ENCODE results near the gene POLR1E. TPM values are rescaled to one million over a fixed set of nuclear protein-coding genes. Genes with fewer than 3 reads are reported as not detected.
"Not testable (repeated sequence)": the region's sequence is repeated elsewhere in the genome, so short reads cannot be mapped to it uniquely, and the experiment has no call there.

POLR1E gene
- polyA plus RNA-seq, 2 donors, result 8.1 to 15.2 TPM

DNA sequence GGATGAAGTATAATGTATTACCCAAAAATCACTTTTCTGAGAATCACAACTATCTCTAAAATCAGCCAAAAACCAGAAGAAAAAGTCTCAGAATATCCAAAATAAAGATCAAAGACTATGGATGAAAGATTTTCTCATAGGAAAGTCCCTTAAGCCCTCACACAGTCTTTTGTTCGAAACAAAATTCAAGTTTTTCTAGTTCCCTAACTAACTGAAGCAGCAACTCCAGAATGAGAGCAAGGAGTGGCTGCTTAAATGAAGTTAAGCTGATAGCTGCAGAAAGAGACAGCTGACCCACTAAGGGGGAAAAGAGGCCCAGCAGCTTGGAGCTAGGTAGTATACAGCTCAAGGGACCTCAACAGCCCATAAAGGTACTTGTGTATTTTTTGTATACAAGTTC lies 28.9 kb upstream of the POLR1E start:
- 38 to 51% methylated on average over 1 of the region's 1 CpG for WGBS, 2 donors
- H3K9me3 ChIP-seq (ENCODE audit: control insufficient read depth in 2 of 2, insufficient read depth in 1 of 2, low read depth in 1 of 2, low read length in 1 of 2), result no peaks in the 10 kb centered on the region
- no peaks in the 10 kb centered on the region for H3K27me3 ChIP-seq (ENCODE audit: control insufficient read depth in 1 of 2, insufficient read depth in 2 of 2, low read length in 2 of 2)
- no peak overlapping the region for H3K4me3 ChIP-seq (ENCODE audit: low read depth in 1 of 2, low read length in 2 of 2)
- peaks cover 0 to 11% of the 10 kb centered on the region in 2 donors for H3K4me1 ChIP-seq (ENCODE audit: control insufficient read depth in 2 of 2, insufficient read depth in 2 of 2, low read length in 1 of 2)
- peak overlapping the region; percentile 77 to 92 for H3K27ac ChIP-seq (ENCODE audit: low read depth in 2 of 2, low read length in 1 of 2)
- no peaks in the 10 kb centered on the region for H3K36me3 ChIP-seq (ENCODE audit: control insufficient read depth in 2 of 2, insufficient read depth in 2 of 2, low read length in 1 of 2)

GRCh38 chr9:37464006-37464405 lies 21.7 kb upstream of the POLR1E start:
- WGBS, 2 donors, result 24 to 28% methylated on average over 3 of the region's 3 CpGs
- Histone ChIP-seq H3K4me1 (ENCODE audit: control insufficient read depth in 2 of 2, insufficient read depth in 2 of 2, low read length in 1 of 2) (peaks cover 2% of the 10 kb centered on the region in 2 donors), H3K27me3 (ENCODE audit: control insufficient read depth in 1 of 2, insufficient read depth in 2 of 2, low read length in 2 of 2) (no peaks in the 10 kb centered on the region), H3K27ac (ENCODE audit: low read depth in 2 of 2, low read length in 1 of 2) (peak overlapping the region; percentile 50 to 64), H3K4me3 (ENCODE audit: low read depth in 1 of 2, low read length in 2 of 2) (peak overlapping the region; percentile 22 to 82), H3K9me3 (ENCODE audit: control insufficient read depth in 2 of 2, insufficient read depth in 1 of 2, low read depth in 1 of 2, low read length in 1 of 2) (no peaks in the 10 kb centered on the region), H3K36me3 (ENCODE audit: control insufficient read depth in 2 of 2, insufficient read depth in 2 of 2, low read length in 1 of 2) (peaks cover 0 to 2% of the 10 kb centered on the region in 2 donors)

- H3K4me1 ChIP-seq (ENCODE audit: control insufficient read depth in 2 of 2, insufficient read depth in 2 of 2, low read length in 1 of 2), result peaks cover 2% of the 10 kb centered on the region in 2 donors
- peaks cover 0 to 2% of the 10 kb centered on the region in 2 donors for H3K36me3 ChIP-seq (ENCODE audit: control insufficient read depth in 2 of 2, insufficient read depth in 2 of 2, low read length in 1 of 2)
- no peaks in the 10 kb centered on the region for H3K9me3 ChIP-seq (ENCODE audit: control insufficient read depth in 2 of 2, insufficient read depth in 1 of 2, low read depth in 1 of 2, low read length in 1 of 2)
- peak overlapping the region; percentile 97 to 100 for H3K27ac ChIP-seq (ENCODE audit: low read depth in 2 of 2, low read length in 1 of 2)
- no peaks in the 10 kb centered on the region for H3K27me3 ChIP-seq (ENCODE audit: control insufficient read depth in 1 of 2, insufficient read depth in 2 of 2, low read length in 2 of 2)
- 0% methylated on average over 42 to 47 of the region's 47 CpGs for WGBS, 2 donors
- peak overlapping the region; percentile 82 to 89 for H3K4me3 ChIP-seq (ENCODE audit: low read depth in 1 of 2, low read length in 2 of 2)
Observed at GRCh38 chr9:37464426-37465248, 21.1 kb upstream of the POLR1E start.

- Histone ChIP-seq H3K4me3 (ENCODE audit: low read depth in 1 of 2, low read length in 2 of 2) (peak within 1 kb of the TSS; percentile 82 to 89), H3K9me3 (ENCODE audit: control insufficient read depth in 2 of 2, insufficient read depth in 1 of 2, low read depth in 1 of 2, low read length in 1 of 2) (no peaks in the 10 kb centered on the region), H3K4me1 (ENCODE audit: control insufficient read depth in 2 of 2, insufficient read depth in 2 of 2, low read length in 1 of 2) (peaks cover 2% of the 10 kb centered on the region in 2 donors), H3K36me3 (ENCODE audit: control insufficient read depth in 2 of 2, insufficient read depth in 2 of 2, low read length in 1 of 2) (peaks cover 0 to 2% of the 10 kb centered on the region in 2 donors), H3K27ac (ENCODE audit: low read depth in 2 of 2, low read length in 1 of 2) (peak within 1 kb of the TSS; percentile 97 to 100), H3K27me3 (ENCODE audit: control insufficient read depth in 1 of 2, insufficient read depth in 2 of 2, low read length in 2 of 2) (no peaks in the 10 kb centered on the region)
- 0% methylated on average over 51 to 52 of the region's 52 CpGs for WGBS, 2 donors
Observed at GRCh38 chr9:37465249-37466036, 20.3 kb upstream of the POLR1E start, which contains the start of gene ZBTB5. TSS of gene ZBTB5 (minus strand) at chr9:37465450. CDS start at chr9:37442551, 22,899 bp downstream.

DNA sequence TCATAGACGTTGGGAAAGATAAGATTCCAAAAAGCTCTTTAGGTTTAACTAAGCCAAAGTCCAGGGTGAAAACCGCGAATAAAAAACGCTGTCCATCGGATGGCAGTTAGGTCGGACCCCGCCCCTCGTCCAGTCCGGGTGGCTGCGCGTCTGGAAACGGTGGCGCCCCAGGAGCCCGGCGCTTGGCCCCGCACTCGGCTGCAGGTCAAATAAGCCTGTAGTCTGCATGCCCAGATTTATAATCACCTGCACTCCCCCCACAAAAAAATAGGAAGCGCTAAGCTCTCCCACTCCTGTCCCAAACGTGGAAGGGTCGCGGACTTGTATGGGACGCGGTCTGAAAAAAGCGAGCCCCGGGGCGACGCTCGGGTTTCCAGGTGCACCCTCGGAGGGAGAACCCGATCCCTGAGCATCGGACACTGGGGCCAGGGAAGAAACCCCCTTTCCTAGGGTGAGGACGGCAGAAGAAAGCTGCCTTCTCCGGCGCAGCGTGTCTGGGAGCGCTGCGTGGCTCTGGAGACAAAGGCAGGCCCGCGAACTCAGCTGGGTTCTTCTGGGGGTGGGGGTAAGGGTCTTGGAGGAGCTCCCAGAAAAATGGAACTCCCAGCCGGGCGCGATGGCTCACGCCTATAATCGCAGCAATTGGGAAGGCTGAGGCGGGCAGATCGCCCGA lies 19.6 kb upstream of the POLR1E start:
- Histone ChIP-seq H3K36me3 (ENCODE audit: control insufficient read depth in 2 of 2, insufficient read depth in 2 of 2, low read length in 1 of 2) (peaks cover 0 to 2% of the 10 kb centered on the region in 2 donors), H3K27ac (ENCODE audit: low read depth in 2 of 2, low read length in 1 of 2) (peak overlapping the region; percentile 97 to 100), H3K27me3 (ENCODE audit: control insufficient read depth in 1 of 2, insufficient read depth in 2 of 2, low read length in 2 of 2) (no peaks in the 10 kb centered on the region), H3K4me3 (ENCODE audit: low read depth in 1 of 2, low read length in 2 of 2) (peak overlapping the region; percentile 67 to 89), H3K9me3 (ENCODE audit: control insufficient read depth in 2 of 2, insufficient read depth in 1 of 2, low read depth in 1 of 2, low read length in 1 of 2) (no peaks in the 10 kb centered on the region), H3K4me1 (ENCODE audit: control insufficient read depth in 2 of 2, insufficient read depth in 2 of 2, low read length in 1 of 2) (peaks cover 2% of the 10 kb centered on the region in 2 donors)
- WGBS, 2 donors, result 0 to 1% methylated on average over 47 of the region's 47 CpGs

DNA sequence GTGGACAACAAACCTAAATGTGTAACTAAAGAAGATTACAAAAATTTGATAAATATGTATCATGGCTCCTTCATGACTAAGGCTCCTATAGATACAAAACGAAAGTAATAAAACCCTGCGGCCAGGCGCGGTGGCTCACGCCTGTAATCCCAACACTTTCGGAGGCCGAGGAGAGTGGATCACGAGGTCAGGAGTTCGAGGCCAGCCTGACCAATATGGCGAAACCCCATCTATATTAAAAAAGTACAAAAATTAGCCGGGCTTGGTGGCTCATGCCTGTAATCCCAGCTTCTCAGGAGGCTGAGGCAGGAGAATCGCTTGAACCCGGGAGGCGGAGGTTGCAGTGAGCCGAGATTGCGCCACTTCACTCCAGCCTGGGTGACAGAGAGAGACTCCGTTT lies 18.2 kb upstream of the POLR1E start:
- not testable (repeated sequence) for H3K4me1 ChIP-seq (ENCODE audit: control insufficient read depth in 2 of 2, insufficient read depth in 2 of 2, low read length in 1 of 2); H3K27me3 ChIP-seq (ENCODE audit: control insufficient read depth in 1 of 2, insufficient read depth in 2 of 2, low read length in 2 of 2)
- WGBS, 2 donors, result 89 to 96% methylated on average over 17 of the region's 17 CpGs

GRCh38 chr9:37468620-37469019 lies 17.1 kb upstream of the POLR1E start:
- peaks cover 0 to 3% of the 10 kb centered on the region in 2 donors for H3K4me1 ChIP-seq (ENCODE audit: control insufficient read depth in 2 of 2, insufficient read depth in 2 of 2, low read length in 1 of 2)
- H3K27ac ChIP-seq (ENCODE audit: low read depth in 2 of 2, low read length in 1 of 2), result no peak overlapping the region
- no peaks in the 10 kb centered on the region for H3K27me3 ChIP-seq (ENCODE audit: control insufficient read depth in 1 of 2, insufficient read depth in 2 of 2, low read length in 2 of 2)
- H3K4me3 ChIP-seq (ENCODE audit: low read depth in 1 of 2, low read length in 2 of 2), result no peak overlapping the region
- no peaks in the 10 kb centered on the region for H3K36me3 ChIP-seq (ENCODE audit: control insufficient read depth in 2 of 2, insufficient read depth in 2 of 2, low read length in 1 of 2)
- no peaks in the 10 kb centered on the region for H3K9me3 ChIP-seq (ENCODE audit: control insufficient read depth in 2 of 2, insufficient read depth in 1 of 2, low read depth in 1 of 2, low read length in 1 of 2)
- 78 to 83% methylated on average over 5 to 6 of the region's 6 CpGs for WGBS, 2 donors

More for the DNA sequence above, 18.2 kb upstream of the POLR1E start:
- H3K4me3 ChIP-seq (ENCODE audit: low read depth in 1 of 2, low read length in 2 of 2); H3K9me3 ChIP-seq (ENCODE audit: control insufficient read depth in 2 of 2, insufficient read depth in 1 of 2, low read depth in 1 of 2, low read length in 1 of 2); H3K27ac ChIP-seq (ENCODE audit: low read depth in 2 of 2, low read length in 1 of 2); H3K36me3 ChIP-seq (ENCODE audit: control insufficient read depth in 2 of 2, insufficient read depth in 2 of 2, low read length in 1 of 2): not testable (repeated sequence)

DNA sequence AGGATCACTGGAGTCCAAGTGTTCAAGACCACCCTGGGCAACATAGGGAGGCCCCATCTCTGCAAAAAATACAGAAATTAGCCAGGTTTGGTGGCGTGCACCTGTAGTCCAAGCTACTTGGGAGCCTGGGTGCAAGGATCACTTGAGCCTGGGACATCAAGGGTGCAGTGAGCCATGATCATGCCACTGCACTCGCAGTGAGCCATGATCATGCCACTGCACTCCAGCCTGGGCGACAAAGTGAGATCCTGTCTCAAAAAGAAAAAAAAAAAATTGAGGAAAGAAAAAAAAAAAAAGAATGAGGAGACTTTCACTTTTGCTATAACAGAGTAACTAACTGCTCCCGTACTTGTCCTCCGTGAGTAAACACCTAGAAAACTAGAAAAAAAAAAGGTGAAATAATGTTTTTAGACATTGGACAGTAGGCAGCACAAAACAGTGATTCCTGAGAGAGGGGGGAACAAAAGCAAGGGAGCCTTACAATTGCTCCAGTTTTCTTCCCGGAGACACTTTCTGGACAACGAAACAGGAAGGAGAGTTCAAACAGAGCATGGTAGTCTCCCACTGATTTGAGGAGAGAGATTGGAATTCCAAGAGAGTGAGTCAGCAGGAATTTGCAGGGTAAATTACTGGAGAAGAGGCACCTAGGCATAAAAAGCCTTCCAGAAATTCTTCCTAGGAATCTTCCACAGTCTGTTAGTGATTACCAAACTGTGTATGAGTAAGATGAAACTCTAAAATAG lies 13.6 kb upstream of the POLR1E start:
- Histone ChIP-seq H3K27me3 (ENCODE audit: control insufficient read depth in 1 of 2, insufficient read depth in 2 of 2, low read length in 2 of 2) (no peaks in the 10 kb centered on the region), H3K4me1 (ENCODE audit: control insufficient read depth in 2 of 2, insufficient read depth in 2 of 2, low read length in 1 of 2) (peaks cover 0 to 3% of the 10 kb centered on the region in 2 donors), H3K9me3 (ENCODE audit: control insufficient read depth in 2 of 2, insufficient read depth in 1 of 2, low read depth in 1 of 2, low read length in 1 of 2) (no peaks in the 10 kb centered on the region), H3K27ac (ENCODE audit: low read depth in 2 of 2, low read length in 1 of 2) (peak overlapping the region; percentile 76 to 89), H3K4me3 (ENCODE audit: low read depth in 1 of 2, low read length in 2 of 2) (peak overlapping the region in 1 of 2 donors; percentile 24), H3K36me3 (ENCODE audit: control insufficient read depth in 2 of 2, insufficient read depth in 2 of 2, low read length in 1 of 2) (no peaks in the 10 kb centered on the region)
- WGBS, 2 donors, result 17 to 20% methylated on average over 7 of the region's 7 CpGs

DNA sequence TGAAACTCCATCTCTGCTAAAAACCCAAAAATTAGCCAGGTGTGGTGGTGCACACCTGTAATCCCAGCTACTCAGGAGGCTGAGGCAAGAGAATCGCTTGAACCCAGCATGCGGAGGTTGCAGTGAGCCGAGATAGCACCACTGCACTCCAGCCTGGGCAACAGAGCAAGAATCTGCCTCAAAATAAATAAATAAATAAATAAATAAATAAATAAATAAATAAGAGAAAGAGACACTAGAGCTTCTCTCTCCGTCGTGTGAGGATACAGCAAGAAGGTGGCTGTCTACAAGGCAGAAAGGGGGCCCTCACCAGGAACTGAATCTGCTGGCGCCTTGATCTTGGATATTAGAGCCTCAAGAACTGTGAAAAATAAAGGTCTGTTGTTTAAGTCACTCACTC lies 11.8 kb upstream of the POLR1E start:
- H3K4me3 ChIP-seq (ENCODE audit: low read depth in 1 of 2, low read length in 2 of 2); H3K36me3 ChIP-seq (ENCODE audit: control insufficient read depth in 2 of 2, insufficient read depth in 2 of 2, low read length in 1 of 2): not testable (repeated sequence)

More for the DNA sequence above, 11.8 kb upstream of the POLR1E start:
- not testable (repeated sequence) for H3K9me3 ChIP-seq (ENCODE audit: control insufficient read depth in 2 of 2, insufficient read depth in 1 of 2, low read depth in 1 of 2, low read length in 1 of 2); H3K4me1 ChIP-seq (ENCODE audit: control insufficient read depth in 2 of 2, insufficient read depth in 2 of 2, low read length in 1 of 2); H3K27ac ChIP-seq (ENCODE audit: low read depth in 2 of 2, low read length in 1 of 2); H3K27me3 ChIP-seq (ENCODE audit: control insufficient read depth in 1 of 2, insufficient read depth in 2 of 2, low read length in 2 of 2)
- WGBS, 2 donors, result 65 to 70% methylated on average over 6 of the region's 6 CpGs

All from esophagus (tissue), 2 donors.